GM18526 (cell line): ENCODE data around the gene AP2A2.

Source experiments
- POLR2A ChIP-seq: IDR thresholded peaks from 3 replicates; pipeline ENCODE4 v1.6.1; 2011; ENCODE audit not compliant: insufficient read length; ENCODE audit errors: extremely low read depth

Gene AP2A2

GRCh38 chr11:1014276-1014675 is 88.6 kb downstream of the AP2A2 start:
- no peak for TF ChIP-seq POLR2A

DNA sequence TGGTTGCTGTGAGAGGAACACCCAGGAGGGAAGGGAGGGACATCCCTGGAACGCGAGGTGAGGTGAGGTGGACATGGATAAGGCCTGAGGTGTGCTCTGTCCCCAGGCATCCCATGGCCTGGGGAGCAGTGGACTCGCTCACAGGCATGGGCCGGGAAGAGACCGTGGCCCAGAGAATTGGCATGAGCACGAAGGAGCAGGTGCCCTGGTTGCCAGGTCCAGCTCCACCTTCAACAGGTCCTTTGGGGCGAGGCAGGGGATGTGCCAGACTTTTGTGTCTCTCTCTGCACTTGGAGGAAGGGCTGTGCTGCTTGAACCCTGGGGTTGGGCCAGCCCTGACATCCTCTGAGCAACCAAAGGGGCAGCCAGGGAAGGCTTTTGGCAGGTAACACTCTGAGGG is 89.4 kb downstream of the AP2A2 start:
- no peak for TF ChIP-seq POLR2A

GRCh38 chr11:1015826-1016545 is 90.3 kb downstream of the AP2A2 start:
- no peak for TF ChIP-seq POLR2A

- no peak for TF ChIP-seq POLR2A
These were observed 91.8 kb downstream of the AP2A2 start for GRCh38 chr11:1017269-1018005.

DNA sequence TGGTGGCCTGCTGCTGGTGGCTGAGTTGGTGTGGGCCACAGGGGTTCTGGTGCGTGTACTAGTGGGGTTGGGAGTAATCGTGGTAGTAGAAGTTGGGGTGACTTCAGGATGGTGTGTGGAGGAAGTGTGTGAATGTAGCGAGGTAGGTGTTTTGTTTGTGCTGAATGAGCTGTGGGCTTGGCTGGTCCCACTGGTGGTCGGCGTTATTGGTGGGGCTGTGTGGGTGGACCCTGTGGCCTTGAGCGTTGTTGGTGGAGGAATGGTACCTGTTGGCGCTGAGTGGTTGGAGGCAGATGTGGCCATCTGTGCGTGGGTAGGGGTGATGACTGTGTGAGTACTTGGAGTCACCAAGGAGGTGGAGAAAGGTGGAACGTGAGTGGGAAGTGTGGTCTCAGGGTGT is 92.4 kb downstream of the AP2A2 start:
- no peak for TF ChIP-seq POLR2A

- no peak for TF ChIP-seq POLR2A
These were observed 93.7 kb downstream of the AP2A2 start for GRCh38 chr11:1019321-1019910.

DNA sequence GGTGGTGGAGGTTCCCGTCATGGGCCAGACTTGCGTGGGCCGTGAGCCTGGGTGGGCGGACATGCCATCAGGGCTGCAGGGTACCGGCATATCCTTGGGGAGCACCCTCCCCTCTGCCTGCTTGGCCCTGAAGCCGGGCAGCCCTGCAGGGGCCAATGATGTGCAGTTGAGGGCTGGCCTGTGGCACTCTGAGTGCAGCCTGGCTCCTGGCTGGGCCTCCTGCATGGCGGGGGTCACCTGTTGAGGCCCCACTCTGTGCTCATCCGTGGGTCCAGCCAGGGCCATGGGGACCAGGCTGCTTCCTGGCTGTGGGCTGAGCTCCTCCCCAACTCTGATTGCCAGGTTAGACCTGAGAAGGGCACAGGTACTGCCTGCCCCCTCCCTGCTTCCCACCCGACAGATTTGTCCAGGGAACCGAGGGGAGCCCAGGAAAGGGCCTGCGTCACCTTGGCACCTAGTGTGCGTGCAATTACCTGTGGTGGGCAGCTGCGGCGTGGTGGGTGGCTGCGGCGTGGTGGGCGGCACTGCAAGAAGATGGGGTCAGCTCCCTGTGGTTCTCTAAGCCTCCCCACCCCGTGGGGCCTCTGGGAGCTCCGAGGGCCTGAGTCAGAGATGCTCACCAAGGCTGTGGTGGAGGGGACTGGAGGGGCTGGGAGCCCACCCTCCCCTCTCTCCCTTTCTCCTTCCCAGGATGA is 94.7 kb downstream of the AP2A2 start:
- TF ChIP-seq POLR2A: no peak

DNA sequence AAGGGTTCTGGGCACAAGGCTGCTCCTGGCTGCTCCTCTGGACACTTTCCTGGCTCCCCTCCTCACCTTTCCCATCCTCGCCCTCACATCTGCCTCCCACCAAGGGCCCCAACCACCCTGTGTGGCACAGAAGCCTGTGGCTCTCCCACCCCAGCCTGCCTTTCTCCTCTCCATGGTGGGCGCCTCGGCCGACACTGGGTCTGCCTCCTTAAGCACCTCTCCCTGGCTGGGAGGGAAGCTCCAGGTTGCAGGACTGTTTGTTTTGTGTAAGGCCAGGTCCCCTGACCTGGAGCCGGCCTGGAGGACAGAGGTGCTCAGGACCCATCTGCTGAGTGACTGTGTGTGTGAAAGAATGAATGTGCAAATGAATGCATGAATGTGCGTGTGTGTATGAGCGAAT is 96.7 kb downstream of the AP2A2 start:
- no peak for TF ChIP-seq POLR2A

GRCh38 chr11:1022908-1023810 is 97.5 kb downstream of the AP2A2 start:
- TF ChIP-seq POLR2A: no peak

DNA sequence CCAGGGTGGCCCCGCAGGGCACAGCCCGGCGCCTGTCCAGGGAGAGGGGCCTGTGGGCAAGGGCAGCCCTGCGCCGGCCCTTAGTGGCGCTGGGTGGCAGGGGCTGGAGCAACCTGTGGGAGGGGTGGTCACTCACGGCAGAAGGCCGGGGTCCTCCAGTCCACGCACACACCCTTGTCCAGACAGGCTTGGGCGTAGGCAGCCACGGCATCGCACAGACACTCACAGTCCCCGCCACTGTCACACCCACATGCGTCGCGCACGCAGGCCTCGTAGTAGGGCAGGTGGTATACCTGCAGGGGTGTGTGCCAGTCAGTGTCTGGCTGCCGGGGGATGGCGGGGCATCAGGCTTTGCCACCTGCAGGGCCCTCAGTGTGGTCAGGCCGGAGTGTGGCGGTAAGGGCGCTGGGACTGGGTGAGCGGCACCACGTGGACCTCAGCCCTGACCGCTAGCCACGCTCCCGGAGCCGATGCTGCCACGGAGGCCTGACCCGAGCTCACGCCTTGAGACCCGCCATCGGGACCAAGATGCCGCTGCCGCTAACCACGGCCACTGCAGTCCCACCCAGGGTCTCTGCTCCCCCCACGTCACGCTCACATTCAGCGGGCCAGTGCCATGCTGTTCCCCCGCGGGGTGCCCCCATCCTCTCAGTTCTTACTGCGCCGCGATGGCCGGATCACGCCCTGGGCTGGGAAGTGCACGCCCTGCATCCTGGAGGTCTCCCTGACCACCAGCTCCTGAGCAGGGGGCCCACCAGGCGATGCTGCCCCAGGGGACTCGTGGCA is 98.3 kb downstream of the AP2A2 start:
- TF ChIP-seq POLR2A: no peak

DNA sequence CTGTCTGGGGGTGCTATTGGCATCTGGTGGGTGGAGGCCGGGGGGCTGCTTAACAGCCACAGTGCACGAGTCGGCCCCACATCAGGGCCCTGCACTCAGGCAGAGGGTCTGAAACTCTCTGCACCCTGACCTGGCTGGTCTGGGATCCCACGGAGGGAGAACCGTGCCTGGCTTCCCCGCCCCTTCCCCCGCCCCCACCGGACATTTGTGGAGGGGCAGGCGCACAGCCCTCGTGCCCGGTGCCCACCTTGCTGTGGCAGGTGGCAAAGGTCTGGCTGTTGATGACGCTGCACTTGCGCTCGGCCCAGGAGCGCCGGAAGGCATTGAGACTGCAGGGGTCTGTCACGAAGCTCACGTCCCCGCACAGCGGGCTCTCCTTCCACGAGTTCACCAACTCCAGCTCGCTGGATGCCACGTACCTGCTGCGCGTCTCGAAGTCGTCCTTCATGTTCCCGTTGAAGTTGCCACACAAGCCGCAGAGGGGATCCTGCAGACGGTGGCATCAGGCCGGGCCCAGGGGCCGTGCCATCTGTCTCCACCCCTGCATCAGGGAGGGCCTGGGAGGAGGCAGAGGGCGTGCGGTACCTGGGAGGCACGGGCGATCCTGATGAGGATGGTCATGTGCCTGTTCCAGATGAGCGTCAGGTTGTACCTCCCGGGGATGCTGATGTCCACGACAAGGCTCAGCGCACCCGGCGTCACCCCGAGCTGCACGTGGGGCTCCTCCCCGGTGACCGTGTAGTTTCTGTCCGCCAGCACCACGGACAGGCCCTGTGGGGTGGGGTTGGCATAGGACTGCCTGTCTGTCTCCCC is 99.1 kb downstream of the AP2A2 start:
- no peak for TF ChIP-seq POLR2A

GRCh38 chr11:1025410-1026162 is 99.9 kb downstream of the AP2A2 start:
- TF ChIP-seq POLR2A: no peak

- no peak for TF ChIP-seq POLR2A
These were observed 100.4 kb downstream of the AP2A2 start for GRCh38 chr11:1026163-1026450.
